Aorta (tissue), 5 donors: ENCODE results near the gene CRYBA2. TPM values are rescaled to one million over a fixed set of nuclear protein-coding genes. Genes with fewer than 3 reads are reported as not detected.
A peak's percentile ranks its signal among the peaks of the same experiment; 100 is the strongest.

ENCODE experiments used
- ATAC-seq: fragments of 200-7000 bp; cut with Tn5 transposase; one replicate; pipeline ENCODE4 v1.9.1; 2022; ENCODE audit warnings: moderate library complexity; ENCODE audit not compliant: low FRiP score
- DNase-seq, 2 donors: peaks; one replicate each; pipeline ENCODE4 v3.0.0-alpha.2; 2020
- H3K27ac ChIP-seq, 2 donors: one replicate each; pipeline ENCODE4 v1.5.1; 2013; ENCODE audit warnings: low read length in 2 of 2, mild to moderate bottlenecking in 2 of 2, moderate library complexity in 2 of 2, control low read depth in 1 of 2, inconsistent platforms in 1 of 2, low read depth in 1 of 2
- H3K27me3 ChIP-seq, 2 donors: one replicate each; pipeline ENCODE4 v1.6.1; 2013; ENCODE audit warnings: control low read depth in 1 of 2, low read length in 1 of 2, mild to moderate bottlenecking in 1 of 2, moderate library complexity in 1 of 2; ENCODE audit not compliant: insufficient read depth in 2 of 2, control insufficient read depth in 1 of 2
- H3K36me3 ChIP-seq, 2 donors: one replicate each; pipeline ENCODE4 v1.6.1; 2013; ENCODE audit warnings: control low read depth in 1 of 2, low read length in 1 of 2, mild to moderate bottlenecking in 1 of 2; ENCODE audit not compliant: insufficient read depth in 2 of 2, control insufficient read depth in 1 of 2
- H3K4me1 ChIP-seq, 2 donors: one replicate each; pipeline ENCODE4 v1.6.1; 2013; ENCODE audit warnings: low read length in 2 of 2, control low read depth in 1 of 2, mild to moderate bottlenecking in 1 of 2, moderate library complexity in 1 of 2; ENCODE audit not compliant: insufficient read depth in 2 of 2, control insufficient read depth in 1 of 2
- H3K4me3 ChIP-seq, 2 donors: one replicate each; pipeline ENCODE4 v1.5.1; 2013; ENCODE audit warnings: low read length in 2 of 2, control low read depth in 1 of 2, mild to moderate bottlenecking in 1 of 2
- H3K9me3 ChIP-seq: one replicate; pipeline ENCODE4 v1.6.1; 2013; ENCODE audit warnings: mild to moderate bottlenecking, low read length; ENCODE audit not compliant: control insufficient read depth
- WGBS, 2 donors: extraction: QIAGEN DNeasy Blood & Tissue Kit; methylation state at CpG; one replicate each; pipeline ENCODE4 v1.1.7; 2013; 5-methylcytosine and 5-hydroxymethylcytosine counted together
- intact Hi-C, 2 donors: fragments of 100-400 bp; cut with DNase I; formaldehyde crosslinking; loops; one replicate each; pipeline versions ENCODE4 v1.14.2 to v1.15.0; 2022
- polyA plus RNA-seq, 2 donors: library from polyadenylated mRNA; stranded (reverse); fragments of 200-250 nt; gene quantifications; one replicate each; pipeline ENCODE4 v1.2.3, GENCODE V29; 2013
- total RNA-seq, 2 donors: library from RNA; stranded (reverse); fragmentation: NEBNext Ultra II Directional; extraction: Animal tissue kit (Norgen Biotek cat#: 25700); gene quantifications; one replicate each; pipeline ENCODE4 v1.2.1, GENCODE V29; 2021
- donor health status: healthy with polysubstance abuse.
- donor health status: Bipolar disorder and iron deficiency.
- donor health status: DM: no; HTN: no; CAD: no.
- donor health status: DM: no; HTN: no; CAD: no.
- donor health status: DM: yes; HTN: yes; CAD: no.

Gene CRYBA2
- total and polyA plus RNA-seq, 4 donors = not detected

GRCh38 chr2:219025637-219026585, 32.7 kb upstream of the CRYBA2 start:
- no peak overlapping the region for H3K4me3 ChIP-seq
- H3K36me3 ChIP-seq = no peaks in the 10 kb centered on the region
- ATAC-seq (no peak), DNase-seq (peak in 1 of 2 donors; percentile 32)
- H3K4me1 ChIP-seq = no peaks in the 10 kb centered on the region
- H3K27me3 ChIP-seq = no peaks in the 10 kb centered on the region
- intact Hi-C loops = loop anchor here (10.0 kb wide), 1 partner anchor 129 kb away; no protein-coding TSS in a partner anchor
- no peak overlapping the region for H3K27ac ChIP-seq
- no peaks in the 10 kb centered on the region for H3K9me3 ChIP-seq
- 89% methylated on average over 18 of the region's 18 CpGs for WGBS, 2 donors

- intact Hi-C loops = loop anchor here (10.0 kb wide), 1 partner anchor 131 kb away; no protein-coding TSS in a partner anchor
- Histone ChIP-seq H3K27me3 (no peaks in the 10 kb centered on the region), H3K4me1 (no peaks in the 10 kb centered on the region), H3K27ac (no peak overlapping the region), H3K36me3 (no peaks in the 10 kb centered on the region), H3K4me3 (no peak overlapping the region), H3K9me3 (no peaks in the 10 kb centered on the region)
- peak in 1 of 2 donors; percentile 54 for DNase-seq
- no peak for ATAC-seq
- WGBS, 2 donors = 86 to 89% methylated on average over 11 of the region's 11 CpGs
Measured at GRCh38 chr2:219024059-219024458, 30.8 kb upstream of the CRYBA2 start.

- peak in 1 of 2 donors; percentile 40 for DNase-seq
- H3K9me3 ChIP-seq = no peaks in the 10 kb centered on the region
- ATAC-seq = no peak
- no peaks in the 10 kb centered on the region for H3K27me3 ChIP-seq
- no peak overlapping the region for H3K4me3 ChIP-seq
- intact Hi-C loops = loop anchor here (10.0 kb wide), 1 partner anchor 132 kb away; no protein-coding TSS in a partner anchor
- H3K36me3 ChIP-seq = no peaks in the 10 kb centered on the region
- H3K27ac ChIP-seq = no peak overlapping the region
- H3K4me1 ChIP-seq = no peaks in the 10 kb centered on the region
- WGBS, 2 donors = 88 to 92% methylated on average over 12 of the region's 12 CpGs
Measured at GRCh38 chr2:219023045-219023605, 29.9 kb upstream of the CRYBA2 start.

GRCh38 chr2:219022616-219023015, 29.4 kb upstream of the CRYBA2 start:
- Histone ChIP-seq H3K4me3 (no peak overlapping the region), H3K9me3 (no peaks in the 10 kb centered on the region), H3K4me1 (no peaks in the 10 kb centered on the region), H3K27me3 (no peaks in the 10 kb centered on the region), H3K27ac (no peak overlapping the region), H3K36me3 (no peaks in the 10 kb centered on the region)
- intact Hi-C loops = loop anchor here (10.0 kb wide), 1 partner anchor 132 kb away; no protein-coding TSS in a partner anchor
- ATAC-seq = no peak
- DNase-seq = peak in 1 of 2 donors; percentile 54
- 86 to 94% methylated on average over 5 of the region's 5 CpGs for WGBS, 2 donors

- no peaks in the 10 kb centered on the region for H3K4me1 ChIP-seq
- intact Hi-C loops = loop anchor here (10.0 kb wide), 1 partner anchor 133 kb away; no protein-coding TSS in a partner anchor
- H3K27ac ChIP-seq = no peak overlapping the region
- no peak overlapping the region for H3K4me3 ChIP-seq
- DNase-seq (peak in 1 of 2 donors; percentile 62), ATAC-seq (no peak)
- H3K27me3 ChIP-seq = no peaks in the 10 kb centered on the region
- WGBS, 2 donors = 92 to 93% methylated on average over 12 of the region's 12 CpGs
- no peaks in the 10 kb centered on the region for H3K36me3 ChIP-seq
- no peaks in the 10 kb centered on the region for H3K9me3 ChIP-seq
Measured at GRCh38 chr2:219022041-219022440, 28.8 kb upstream of the CRYBA2 start.

- 91% methylated on average over 9 of the region's 9 CpGs for WGBS, 2 donors
- Histone ChIP-seq H3K9me3 (no peaks in the 10 kb centered on the region), H3K4me1 (no peaks in the 10 kb centered on the region), H3K27ac (no peak overlapping the region), H3K36me3 (no peaks in the 10 kb centered on the region), H3K4me3 (no peak overlapping the region), H3K27me3 (no peaks in the 10 kb centered on the region)
- intact Hi-C loops = loop anchor here (10.0 kb wide), 1 partner anchor 133 kb away; no protein-coding TSS in a partner anchor
- DNase-seq (peak in 1 of 2 donors; percentile 55), ATAC-seq (no peak)
Measured at GRCh38 chr2:219021591-219021990, 28.4 kb upstream of the CRYBA2 start.

- DNase-seq (peak in 1 of 2 donors; percentile 48), ATAC-seq (no peak)
- H3K9me3 ChIP-seq = no peaks in the 10 kb centered on the region
- no peaks in the 10 kb centered on the region for H3K27me3 ChIP-seq
- WGBS, 2 donors = 61 to 65% methylated on average over 11 of the region's 11 CpGs
- intact Hi-C loops = loop anchor here (10.0 kb wide), 1 partner anchor 134 kb away; no protein-coding TSS in a partner anchor
- H3K4me3 ChIP-seq = no peak overlapping the region
- no peak overlapping the region for H3K27ac ChIP-seq
- H3K4me1 ChIP-seq = no peaks in the 10 kb centered on the region
- no peaks in the 10 kb centered on the region for H3K36me3 ChIP-seq
Measured at GRCh38 chr2:219020604-219021365, 27.6 kb upstream of the CRYBA2 start.

GRCh38 chr2:219019436-219019835, 26.2 kb upstream of the CRYBA2 start:
- Histone ChIP-seq H3K36me3 (no peaks in the 10 kb centered on the region), H3K27ac (no peak overlapping the region), H3K4me3 (no peak overlapping the region), H3K4me1 (no peaks in the 10 kb centered on the region), H3K9me3 (no peaks in the 10 kb centered on the region), H3K27me3 (no peaks in the 10 kb centered on the region)
- ATAC-seq (no peak), DNase-seq (no peak)
- intact Hi-C loops = no loop called here
- 86 to 89% methylated on average over 6 of the region's 6 CpGs for WGBS, 2 donors
